VCaP (cell line): ENCODE results near the gene ABR.

Experiments
- H3K27ac ChIP-seq: fragments of 450-650 bp; 2 replicates; pipeline ENCODE4 v1.5.1; 2017
- TF ChIP-seq, protein P1 (sequence below): fragments of 450-650 bp; conservative IDR thresholded peaks from 2 replicates; pipeline ENCODE4 v1.5.1; 2017; ENCODE audit warnings: mild to moderate bottlenecking, moderate library complexity

ABR gene

DNA sequence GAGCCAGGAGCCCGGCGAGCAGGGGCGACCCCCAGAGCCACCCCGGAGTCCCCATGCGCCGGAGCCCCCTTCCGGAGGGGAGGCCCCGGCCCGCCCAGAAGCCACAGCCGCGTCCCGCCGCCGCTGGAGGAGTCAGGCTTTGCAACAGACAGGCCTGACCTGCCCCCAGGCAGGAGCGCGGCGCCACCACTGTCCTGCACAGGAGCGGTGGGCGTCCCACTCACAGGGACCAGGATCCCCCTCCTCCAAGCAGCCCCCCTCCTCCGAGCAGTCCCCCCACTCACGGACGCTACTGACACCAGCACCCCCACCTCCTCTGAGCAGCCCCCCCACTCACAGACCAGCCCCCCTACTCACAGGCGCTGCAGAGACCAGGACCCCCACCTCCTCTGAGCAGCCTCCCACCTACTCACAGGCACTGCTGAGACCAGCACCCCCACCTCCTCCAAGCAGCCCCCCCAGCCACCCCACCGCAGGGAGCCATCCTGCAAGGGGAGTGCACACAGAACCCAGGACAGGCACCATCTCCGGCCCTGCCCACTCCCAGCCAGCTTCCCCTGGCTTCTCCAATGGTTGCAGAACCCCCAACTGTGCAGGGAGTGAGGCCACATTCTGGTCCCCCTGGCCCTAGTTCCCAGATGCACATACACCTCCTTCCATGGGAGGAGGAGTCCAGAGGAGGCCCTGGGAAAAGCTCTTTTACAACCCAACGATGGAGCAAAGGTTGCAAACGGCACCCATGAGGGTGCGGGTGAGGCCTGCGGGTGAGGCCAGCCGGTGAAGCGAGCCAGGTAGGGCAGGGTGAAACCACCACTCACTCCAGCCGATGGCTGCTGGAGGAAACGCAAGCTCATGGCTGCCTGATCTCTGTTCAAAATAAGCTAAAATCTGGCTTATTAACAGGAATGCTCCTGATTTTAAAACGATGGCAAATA is 69.9 kb downstream of the ABR start:
- TF ChIP-seq, protein P1, sequence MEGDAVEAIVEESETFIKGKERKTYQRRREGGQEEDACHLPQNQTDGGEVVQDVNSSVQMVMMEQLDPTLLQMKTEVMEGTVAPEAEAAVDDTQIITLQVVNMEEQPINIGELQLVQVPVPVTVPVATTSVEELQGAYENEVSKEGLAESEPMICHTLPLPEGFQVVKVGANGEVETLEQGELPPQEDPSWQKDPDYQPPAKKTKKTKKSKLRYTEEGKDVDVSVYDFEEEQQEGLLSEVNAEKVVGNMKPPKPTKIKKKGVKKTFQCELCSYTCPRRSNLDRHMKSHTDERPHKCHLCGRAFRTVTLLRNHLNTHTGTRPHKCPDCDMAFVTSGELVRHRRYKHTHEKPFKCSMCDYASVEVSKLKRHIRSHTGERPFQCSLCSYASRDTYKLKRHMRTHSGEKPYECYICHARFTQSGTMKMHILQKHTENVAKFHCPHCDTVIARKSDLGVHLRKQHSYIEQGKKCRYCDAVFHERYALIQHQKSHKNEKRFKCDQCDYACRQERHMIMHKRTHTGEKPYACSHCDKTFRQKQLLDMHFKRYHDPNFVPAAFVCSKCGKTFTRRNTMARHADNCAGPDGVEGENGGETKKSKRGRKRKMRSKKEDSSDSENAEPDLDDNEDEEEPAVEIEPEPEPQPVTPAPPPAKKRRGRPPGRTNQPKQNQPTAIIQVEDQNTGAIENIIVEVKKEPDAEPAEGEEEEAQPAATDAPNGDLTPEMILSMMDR = no peak; the same call in 1 of the 2 replicates
- peak overlapping the region; percentile 95 for H3K27ac ChIP-seq

DNA sequence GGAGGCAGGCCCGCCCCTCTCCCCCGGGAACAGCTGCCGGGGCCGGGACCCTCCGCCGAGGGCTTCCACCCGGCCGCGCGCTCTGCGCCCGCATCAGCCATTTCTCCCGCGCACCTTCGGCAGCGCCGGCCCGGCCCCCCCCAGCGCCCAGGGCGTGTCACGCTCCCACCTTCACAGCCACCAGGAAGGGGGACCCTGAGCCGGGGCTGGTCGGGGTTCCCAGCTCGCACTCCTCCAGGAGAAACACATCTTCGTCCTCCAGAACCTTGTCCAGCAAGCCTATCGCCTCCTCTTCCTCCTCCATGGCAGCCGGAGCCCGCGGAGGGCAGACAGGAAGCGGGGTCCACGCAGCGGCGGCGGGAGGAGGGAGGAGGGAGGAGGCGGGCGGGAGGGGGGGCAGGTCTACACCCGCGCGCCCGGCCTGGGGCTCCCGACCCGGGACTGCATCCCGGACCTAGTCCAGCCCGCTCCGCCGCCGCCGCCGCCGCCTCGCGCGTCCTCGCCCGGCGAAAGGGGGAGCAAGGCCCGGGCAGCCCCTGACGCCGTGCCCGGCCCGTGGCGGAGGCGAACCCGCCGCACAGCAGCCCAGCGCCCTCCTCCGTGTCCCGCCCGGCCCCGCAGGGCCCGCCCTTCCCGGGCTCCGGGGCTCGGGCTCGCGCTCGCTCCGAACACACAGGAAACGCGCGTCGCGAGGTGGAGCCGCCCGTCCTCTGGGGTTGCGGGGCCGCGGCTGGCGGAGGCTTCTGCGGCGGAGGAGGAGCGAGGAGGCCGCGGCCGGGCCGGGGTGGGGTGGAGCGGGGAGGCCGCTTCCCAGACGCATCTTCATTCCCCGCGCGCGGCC is 70.8 kb downstream of the ABR start:
- TF ChIP-seq, protein P1 = no peak
- peak overlapping the region; percentile 95 for H3K27ac ChIP-seq

DNA sequence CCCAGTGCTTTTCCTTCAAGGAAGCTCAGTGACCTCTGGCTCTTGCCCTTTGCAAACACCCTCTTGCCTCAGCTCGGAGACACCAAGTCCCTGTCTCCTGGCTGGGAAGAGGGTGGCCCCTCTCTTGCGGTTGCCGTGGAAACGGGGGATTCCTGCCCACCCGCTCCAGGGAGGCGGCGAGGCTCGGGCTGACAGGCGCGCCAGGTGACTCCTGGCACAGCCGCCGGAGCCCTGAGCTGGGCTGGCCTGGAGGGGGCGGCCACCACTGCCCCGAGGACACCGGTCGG is 71.4 kb downstream of the ABR start:
- peak overlapping the region; percentile 95 for H3K27ac ChIP-seq
- TF ChIP-seq, protein P1 = no peak; the same call in 1 of the 2 replicates

DNA sequence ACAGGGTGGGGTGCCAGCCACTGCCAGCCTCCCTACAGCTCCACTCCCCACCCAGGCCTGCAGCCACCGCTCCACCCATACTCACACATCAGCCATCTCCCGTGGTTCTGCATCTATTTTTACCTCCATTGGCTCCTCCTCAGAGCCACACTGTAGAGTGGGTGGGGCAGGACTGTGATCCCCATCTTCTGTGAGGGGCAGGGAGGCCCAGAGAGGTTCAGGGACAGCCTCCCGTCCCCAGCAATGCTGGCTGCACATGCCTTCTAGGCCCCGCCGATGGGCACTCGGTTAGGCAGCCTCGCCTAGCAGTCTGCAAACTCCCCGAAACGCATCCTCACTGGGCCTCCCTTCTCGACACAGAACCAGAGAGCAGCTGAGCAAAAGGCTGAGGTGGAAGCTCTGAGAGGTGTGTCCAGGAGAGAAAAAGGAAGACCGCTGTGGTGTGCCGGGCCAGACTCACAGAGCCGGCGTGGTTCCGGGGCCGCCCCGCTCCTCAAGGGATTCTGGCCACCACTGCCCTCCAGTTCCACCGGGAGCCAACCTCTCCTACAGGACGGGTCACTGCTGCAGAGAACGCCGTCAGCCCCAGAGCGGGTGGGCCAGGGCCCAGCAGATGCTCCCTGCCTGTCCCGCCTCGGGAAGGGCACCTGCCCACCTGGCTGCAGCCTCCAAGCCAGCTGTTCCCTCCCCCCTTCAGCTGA is 71.9 kb downstream of the ABR start:
- peak overlapping the region; percentile 95 for H3K27ac ChIP-seq

DNA sequence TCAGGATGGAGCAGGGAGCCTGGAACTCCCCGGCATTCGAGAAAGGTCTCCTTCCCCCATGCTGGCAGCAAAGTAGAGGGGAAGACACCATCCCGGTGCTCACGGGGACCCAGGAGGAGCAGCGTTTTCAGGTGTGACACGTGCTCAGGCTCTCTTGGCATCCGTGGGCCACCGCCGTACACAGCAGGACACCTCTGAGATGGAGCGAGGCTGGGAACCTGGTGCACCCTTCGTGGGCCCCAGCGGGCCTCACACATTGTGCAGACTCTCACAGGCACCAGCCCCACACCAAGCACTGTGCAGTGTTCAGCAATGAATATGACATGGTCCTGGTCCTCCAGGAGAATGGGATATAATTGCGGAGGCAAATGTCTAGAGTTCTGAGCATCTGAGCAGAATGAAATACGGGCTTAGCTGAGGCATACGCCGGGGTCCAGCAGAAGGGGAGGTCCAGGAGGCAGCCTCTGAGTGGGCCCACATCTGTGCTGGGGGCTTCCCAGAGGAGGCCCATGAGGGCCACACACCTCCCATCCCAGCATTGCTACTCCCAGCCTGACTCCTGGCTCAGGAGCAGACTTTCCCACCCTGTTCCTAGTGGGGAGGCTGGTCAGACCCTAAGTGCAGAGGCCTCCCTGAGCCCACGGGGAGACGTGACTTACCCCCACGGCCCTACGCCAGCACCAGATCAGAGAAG is 72.6 kb downstream of the ABR start:
- TF ChIP-seq, protein P1 = no peak
- H3K27ac ChIP-seq = peak overlapping the region; percentile 95; the same call in 1 of the 2 replicates

More for the DNA sequence above, 71.9 kb downstream of the ABR start:
- TF ChIP-seq, protein P1 = no peak

DNA sequence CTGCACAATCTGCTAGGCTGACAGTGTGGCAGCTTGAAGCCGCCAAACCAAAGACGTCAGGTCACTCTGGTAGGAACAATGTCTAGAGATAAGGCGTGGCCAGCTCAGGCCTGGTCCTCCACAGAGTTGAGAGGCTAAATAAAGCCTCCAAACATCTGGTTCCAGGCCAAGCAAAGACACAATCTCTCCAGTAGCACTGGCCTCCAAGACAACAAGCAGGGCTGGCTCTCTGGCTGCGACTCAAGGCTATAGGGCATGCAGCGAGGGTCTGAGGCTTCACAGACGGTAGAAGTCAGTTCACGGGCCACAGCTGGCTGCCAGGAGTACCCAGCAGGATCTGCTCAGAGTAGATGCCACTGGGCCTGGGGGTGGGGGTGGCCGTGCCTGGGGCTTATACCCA is 75.6 kb downstream of the ABR start:
- no peak overlapping the region for H3K27ac ChIP-seq
- TF ChIP-seq, protein P1 = no peak
